ENCODE data around the gene CREBBP.

CREBBP gene

GRCh38 chr16:3823427-3823826, 57.1 kb downstream of the CREBBP start:
- no peak for DNase-seq

- DNase-seq = peak in 1 of 5 experiments; percentile 20
Observed at GRCh38 chr16:3822366-3823045, 58.0 kb downstream of the CREBBP start.

GRCh38 chr16:3821184-3821583, 59.3 kb downstream of the CREBBP start:
- no peak for DNase-seq

GRCh38 chr16:3819746-3820724, 60.5 kb downstream of the CREBBP start:
- DNase-seq = peak in 2 of 5 experiments; percentile 29 to 62

GRCh38 chr16:3819175-3819527, 61.4 kb downstream of the CREBBP start:
- DNase-seq = no peak

GRCh38 chr16:3816326-3816725, 64.2 kb downstream of the CREBBP start:
- no peak for DNase-seq

- DNase-seq = no peak
Observed at GRCh38 chr16:3814755-3815154, 65.8 kb downstream of the CREBBP start.

GRCh38 chr16:3812469-3813172, 67.9 kb downstream of the CREBBP start:
- no peak for DNase-seq

GRCh38 chr16:3810818-3811217, 69.7 kb downstream of the CREBBP start:
- DNase-seq = no peak

- DNase-seq = peak in 1 of 5 experiments; percentile 49
Observed at GRCh38 chr16:3810198-3810664, 70.3 kb downstream of the CREBBP start.

GRCh38 chr16:3808308-3809063, 72.0 kb downstream of the CREBBP start:
- no peak for DNase-seq

- peak in 1 of 5 experiments; percentile 57 for DNase-seq
Observed at GRCh38 chr16:3807425-3808123, 72.9 kb downstream of the CREBBP start.

GRCh38 chr16:3804426-3805016, 76.0 kb downstream of the CREBBP start:
- DNase-seq = no peak

- no peak for DNase-seq
Observed at GRCh38 chr16:3800477-3801270, 79.8 kb downstream of the CREBBP start.

GRCh38 chr16:3800019-3800418, 80.5 kb downstream of the CREBBP start:
- no peak for DNase-seq

GRCh38 chr16:3799354-3799753, 81.2 kb downstream of the CREBBP start:
- DNase-seq = no peak

GRCh38 chr16:3798838-3799237, 81.7 kb downstream of the CREBBP start:
- DNase-seq = no peak

- peak in 1 of 5 experiments; percentile 39 for DNase-seq
Observed at GRCh38 chr16:3797904-3798811, 82.4 kb downstream of the CREBBP start.

- peak in 1 of 5 experiments; percentile 86 for DNase-seq
Observed at GRCh38 chr16:3797473-3797872, 83.0 kb downstream of the CREBBP start.

Measured in T-helper 2 cell (primary cell).